Mammary epithelial cell (primary cell): ENCODE data around the gene VWDE.

Experiments
- CTCF ChIP-seq, 2 donors: IDR thresholded peaks in 1 of 2; conservative IDR thresholded peaks in 1 of 2; 2 replicates each; pipeline ENCODE4 v1.5.1; 2011 to 2012; ENCODE audit warnings: inconsistent platforms in 2 of 2, low read length in 2 of 2, mild to moderate bottlenecking in 2 of 2, control low read depth in 1 of 2, low read depth in 1 of 2; ENCODE audit not compliant: insufficient read depth in 1 of 2; ENCODE audit errors: extremely low read depth in 1 of 2
- EZH2 ChIP-seq: IDR thresholded peaks from 2 replicates; pipeline ENCODE4 v1.6.1; 2012; ENCODE audit warnings: low read length, inconsistent platforms, borderline replicate concordance

- no peak for TF ChIP-seq CTCF (conservative IDR thresholded peaks at IDR 0.05 in 1 of 2, IDR thresholded peaks at IDR 0.05 in 1 of 2; ENCODE audit: extremely low read depth in 1 of 2, insufficient read depth in 1 of 2, low read depth in 1 of 2, low read length in 2 of 2)
- TF ChIP-seq EZH2, result no peak
Measured at GRCh38 chr7:12287901-12288300, 115.8 kb downstream of the VWDE start.
